Astrocyte of the cerebellum (primary cell): ENCODE measurements around the gene SCN1B.
A peak's percentile ranks its signal among the peaks of the same experiment; 100 is the strongest.
"Not testable (repeated sequence)": the region's sequence is repeated elsewhere in the genome, so short reads cannot be mapped to it uniquely, and the experiment has no call there.

Source experiments
- DNase-seq: peaks from one replicate; pipeline ENCODE4 v3.0.0-alpha.2; 2011; ENCODE audit warnings: low read depth
- H3K4me3 ChIP-seq: 2 replicates; pipeline ENCODE4 v1.5.1; 2011; ENCODE audit warnings: mild to moderate bottlenecking, low read depth, low read length, moderate library complexity
- CTCF ChIP-seq: IDR thresholded peaks from 2 replicates; pipeline ENCODE4 v1.5.1; 2012; ENCODE audit warnings: low read length, low read depth, moderate library complexity, mild to moderate bottlenecking; ENCODE audit errors: missing control alignments
- in situ Hi-C: cut with HindIII; loops from 2 replicates; pipeline ENCODE4 v1.10.0; 2017; ENCODE audit warnings: low sequenced_read_pairs

The SCN1B gene

GRCh38 chr19:35013041-35013819 lies 17.0 kb upstream of the SCN1B start:
- H3K4me3 ChIP-seq, result no peak overlapping the region
- no peak for DNase-seq
- in situ Hi-C loops, result no loop called here
- TF ChIP-seq CTCF, result peak; percentile 98

- TF ChIP-seq CTCF, result no peak
- in situ Hi-C loops, result no loop called here
- DNase-seq, result no peak
- no peak overlapping the region for H3K4me3 ChIP-seq
Measured at GRCh38 chr19:35013820-35014754, 16.2 kb upstream of the SCN1B start.

- H3K4me3 ChIP-seq, in situ Hi-C loops, DNase-seq: not testable (repeated sequence)
Measured at GRCh38 chr19:35014774-35015173, 15.5 kb upstream of the SCN1B start.

- in situ Hi-C loops, result no loop called here
- TF ChIP-seq CTCF, result no peak
- no peak for DNase-seq
- H3K4me3 ChIP-seq, result no peak overlapping the region
Measured at GRCh38 chr19:35015270-35015953, 14.9 kb upstream of the SCN1B start.

GRCh38 chr19:35015954-35016351 lies 14.3 kb upstream of the SCN1B start:
- H3K4me3 ChIP-seq, result no peak overlapping the region
- in situ Hi-C loops, result no loop called here
- TF ChIP-seq CTCF, result no peak
- DNase-seq, result no peak

GRCh38 chr19:35017507-35017906 lies 12.8 kb upstream of the SCN1B start:
- DNase-seq, result no peak
- in situ Hi-C loops, result no loop called here

More at GRCh38 chr19:35017507-35017906, 12.8 kb upstream of the SCN1B start:
- no peak for TF ChIP-seq CTCF
- no peak overlapping the region for H3K4me3 ChIP-seq
